Liver (tissue), 9 donors: Measurements from ENCODE around the gene TNXB. TPM values are rescaled to one million over a fixed set of nuclear protein-coding genes. Genes with fewer than 3 reads are reported as not detected.
"Not testable (repeated sequence)": the region's sequence is repeated elsewhere in the genome, so short reads cannot be mapped to it uniquely, and the experiment has no call there.

ENCODE experiments used
- DNase-seq: peaks from one replicate; pipeline ENCODE4 v3.0.0-alpha.2; 2017; ENCODE audit warnings: low spot score
- H3K27ac ChIP-seq, 2 donors: one replicate each; pipeline ENCODE4 v1.7.0; 2013; ENCODE audit warnings: inconsistent platforms in 2 of 2, low read length in 2 of 2, control low read depth in 1 of 2, low read depth in 1 of 2, mild to moderate bottlenecking in 1 of 2
- H3K27me3 ChIP-seq, 4 donors: one replicate each; pipeline versions ENCODE4 v1.6.1 to v1.7.0; 2013; ENCODE audit warnings: low read length in 3 of 4, inconsistent platforms in 1 of 4, mild to moderate bottlenecking in 1 of 4, moderate library complexity in 1 of 4; ENCODE audit not compliant: control insufficient read depth in 4 of 4, insufficient read depth in 4 of 4
- H3K36me3 ChIP-seq, 4 donors: one replicate each; pipeline versions ENCODE4 v1.6.1 to v1.7.0; 2013; ENCODE audit warnings: low read length in 3 of 4, mild to moderate bottlenecking in 3 of 4, low read depth in 1 of 4, moderate library complexity in 1 of 4; ENCODE audit not compliant: control insufficient read depth in 4 of 4, insufficient read depth in 3 of 4
- H3K4me1 ChIP-seq, 4 donors: one replicate each; pipeline versions ENCODE4 v1.6.1 to v1.7.0; 2013; ENCODE audit warnings: low read length in 3 of 4, mild to moderate bottlenecking in 3 of 4, moderate library complexity in 1 of 4; ENCODE audit not compliant: control insufficient read depth in 4 of 4, insufficient read depth in 4 of 4
- H3K4me3 ChIP-seq, 3 donors: one replicate each; pipeline versions ENCODE4 v1.6.1 to v1.7.0; 2013; ENCODE audit warnings: low read length in 3 of 3, control low read depth in 1 of 3, low read depth in 1 of 3, mild to moderate bottlenecking in 1 of 3
- H3K9ac ChIP-seq, 2 donors: one replicate each; pipeline ENCODE4 v1.7.0; 2013; ENCODE audit warnings: low read length in 2 of 2, mild to moderate bottlenecking in 2 of 2, moderate library complexity in 2 of 2, control low read depth in 1 of 2, low read depth in 1 of 2
- H3K9me3 ChIP-seq, 4 donors: one replicate each; pipeline versions ENCODE4 v1.6.1 to v1.7.0; 2013; ENCODE audit warnings: low read length in 3 of 4; ENCODE audit not compliant: control insufficient read depth in 4 of 4
- FOXA1 ChIP-seq: IDR thresholded peaks from 2 replicates; pipeline ENCODE4 v1.6.1; 2016; ENCODE audit warnings: antibody characterized with exemption
- FOXA2 ChIP-seq: IDR thresholded peaks from 2 replicates; pipeline ENCODE4 v1.6.1; 2016; ENCODE audit warnings: antibody characterized with exemption
- GABPA ChIP-seq, 2 donors: IDR thresholded peaks in 1 of 2; conservative IDR thresholded peaks in 1 of 2; 2 replicates each; pipeline ENCODE4 v1.6.1; 2016; ENCODE audit warnings: antibody characterized with exemption in 2 of 2, mild to moderate bottlenecking in 1 of 2, moderate library complexity in 1 of 2
- HNF4A ChIP-seq, 2 donors: conservative IDR thresholded peaks; 2 replicates each; pipeline ENCODE4 v1.6.1; 2016; ENCODE audit warnings: antibody characterized with exemption in 2 of 2, mild to moderate bottlenecking in 2 of 2
- HNF4G ChIP-seq: IDR thresholded peaks from 2 replicates; pipeline ENCODE4 v1.6.1; 2016; ENCODE audit warnings: antibody characterized with exemption
- JUND ChIP-seq, 2 donors: IDR thresholded peaks; 2 replicates each; pipeline ENCODE4 v1.6.1; 2016; ENCODE audit warnings: antibody characterized with exemption in 2 of 2
- NR2F2 ChIP-seq: IDR thresholded peaks from 2 replicates; pipeline ENCODE4 v1.6.1; 2016; ENCODE audit warnings: antibody characterized with exemption
- RAD21 ChIP-seq, 2 donors: IDR thresholded peaks; 2 replicates each; pipeline ENCODE4 v1.6.1; 2016; ENCODE audit warnings: antibody characterized with exemption in 2 of 2, mild to moderate bottlenecking in 2 of 2
- RXRA ChIP-seq, 2 donors: IDR thresholded peaks; 2 replicates each; pipeline ENCODE4 v1.6.1; 2017 to 2018; ENCODE audit warnings: antibody characterized with exemption in 2 of 2, mild to moderate bottlenecking in 1 of 2
- SP1 ChIP-seq: IDR thresholded peaks from 2 replicates; pipeline ENCODE4 v1.6.1; 2018; ENCODE audit warnings: antibody characterized with exemption, mild to moderate bottlenecking
- TAF1 ChIP-seq: conservative IDR thresholded peaks from 2 replicates; pipeline ENCODE4 v1.6.1; 2016; ENCODE audit warnings: antibody characterized with exemption, mild to moderate bottlenecking
- YY1 ChIP-seq: IDR thresholded peaks from 2 replicates; pipeline ENCODE4 v1.6.1; 2016; ENCODE audit warnings: antibody characterized with exemption, mild to moderate bottlenecking
- WGBS: extraction: QIAGEN DNeasy Blood & Tissue Kit; methylation state at CpG from one replicate; pipeline ENCODE4 v1.1.7; 2013; 5-methylcytosine and 5-hydroxymethylcytosine counted together
- polyA plus RNA-seq, 2 donors: library from polyadenylated mRNA; stranded (reverse) in 1 of 2; unstranded in 1 of 2; fragments of 200-250 nt in 1 of 2; fragments of >200 nt in 1 of 2; fragmentation: Nextera tagmentation in 1 of 2; extraction: Ambion mirVana in 1 of 2; gene quantifications; one replicate each; pipeline versions ENCODE4 v1.2.1 to v1.2.3, GENCODE V29; 2013 to 2015
- total RNA-seq, 2 donors: library from RNA; depleted of rRNA; stranded (reverse); fragments of >200 nt; gene quantifications; one replicate each; pipeline ENCODE4 v1.2.3, GENCODE V29; 2014
- TF ChIP-seq, protein P1 (sequence below): IDR thresholded peaks from 2 replicates; pipeline ENCODE4 v1.6.1; 2016; ENCODE audit warnings: antibody characterized with exemption
- TF ChIP-seq, protein P2 (sequence below): IDR thresholded peaks from 2 replicates; pipeline ENCODE4 v1.6.1; 2016; ENCODE audit warnings: antibody characterized with exemption
- TF ChIP-seq, protein P3 (sequence below): fragments of 150-350 bp; IDR thresholded peaks from 2 replicates; pipeline ENCODE4 v1.5.1; 2017; ENCODE audit warnings: improper control_type of control experiment, low read depth, low read length; ENCODE audit not compliant: missing input control
- donor health status: healthy.
- donor health status: healthy.
- donor health status: healthy.
- donor health status: healthy.
- donor health status: healthy.

TNXB gene
- total and polyA plus RNA-seq, 4 donors: 3.0 to 17.1 (median 5.6) TPM

DNA sequence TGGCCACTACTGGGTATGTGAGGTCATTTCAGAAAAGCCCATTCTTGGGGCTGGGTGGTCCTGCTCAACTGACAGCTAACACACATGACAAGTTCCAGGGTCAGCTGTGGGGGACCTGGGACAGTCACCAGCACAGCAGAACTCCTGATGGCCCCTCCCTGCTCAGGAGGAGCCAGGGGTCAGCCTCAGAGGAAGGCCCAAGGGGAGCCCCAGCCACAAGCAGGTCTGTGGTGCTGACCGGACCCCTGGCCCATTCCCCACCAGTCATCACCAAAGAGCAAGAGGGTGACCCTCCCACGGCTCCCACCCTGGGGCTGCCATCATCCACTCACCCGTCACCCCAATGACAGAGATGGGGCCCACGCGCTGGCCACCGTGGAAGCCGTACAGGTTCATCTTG lies 52.9 kb downstream of the TNXB start:
- no peak overlapping the region for H3K4me3 ChIP-seq
- TF ChIP-seq, protein P1, sequence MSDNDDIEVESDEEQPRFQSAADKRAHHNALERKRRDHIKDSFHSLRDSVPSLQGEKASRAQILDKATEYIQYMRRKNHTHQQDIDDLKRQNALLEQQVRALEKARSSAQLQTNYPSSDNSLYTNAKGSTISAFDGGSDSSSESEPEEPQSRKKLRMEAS: no peak
- TF ChIP-seq HNF4A (conservative IDR thresholded peaks at IDR 0.05): no peak
- no peak for TF ChIP-seq JUND (IDR thresholded peaks at IDR 0.05)
- TF ChIP-seq TAF1: no peak
- TF ChIP-seq, protein P2, sequence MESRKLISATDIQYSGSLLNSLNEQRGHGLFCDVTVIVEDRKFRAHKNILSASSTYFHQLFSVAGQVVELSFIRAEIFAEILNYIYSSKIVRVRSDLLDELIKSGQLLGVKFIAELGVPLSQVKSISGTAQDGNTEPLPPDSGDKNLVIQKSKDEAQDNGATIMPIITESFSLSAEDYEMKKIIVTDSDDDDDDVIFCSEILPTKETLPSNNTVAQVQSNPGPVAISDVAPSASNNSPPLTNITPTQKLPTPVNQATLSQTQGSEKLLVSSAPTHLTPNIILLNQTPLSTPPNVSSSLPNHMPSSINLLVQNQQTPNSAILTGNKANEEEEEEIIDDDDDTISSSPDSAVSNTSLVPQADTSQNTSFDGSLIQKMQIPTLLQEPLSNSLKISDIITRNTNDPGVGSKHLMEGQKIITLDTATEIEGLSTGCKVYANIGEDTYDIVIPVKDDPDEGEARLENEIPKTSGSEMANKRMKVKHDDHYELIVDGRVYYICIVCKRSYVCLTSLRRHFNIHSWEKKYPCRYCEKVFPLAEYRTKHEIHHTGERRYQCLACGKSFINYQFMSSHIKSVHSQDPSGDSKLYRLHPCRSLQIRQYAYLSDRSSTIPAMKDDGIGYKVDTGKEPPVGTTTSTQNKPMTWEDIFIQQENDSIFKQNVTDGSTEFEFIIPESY: no peak
- TF ChIP-seq FOXA1: no peak
- no peak for TF ChIP-seq RXRA (IDR thresholded peaks at IDR 0.05)
- TF ChIP-seq YY1: no peak
- no peak for TF ChIP-seq HNF4G
- no peak for TF ChIP-seq FOXA2
- TF ChIP-seq, protein P3, sequence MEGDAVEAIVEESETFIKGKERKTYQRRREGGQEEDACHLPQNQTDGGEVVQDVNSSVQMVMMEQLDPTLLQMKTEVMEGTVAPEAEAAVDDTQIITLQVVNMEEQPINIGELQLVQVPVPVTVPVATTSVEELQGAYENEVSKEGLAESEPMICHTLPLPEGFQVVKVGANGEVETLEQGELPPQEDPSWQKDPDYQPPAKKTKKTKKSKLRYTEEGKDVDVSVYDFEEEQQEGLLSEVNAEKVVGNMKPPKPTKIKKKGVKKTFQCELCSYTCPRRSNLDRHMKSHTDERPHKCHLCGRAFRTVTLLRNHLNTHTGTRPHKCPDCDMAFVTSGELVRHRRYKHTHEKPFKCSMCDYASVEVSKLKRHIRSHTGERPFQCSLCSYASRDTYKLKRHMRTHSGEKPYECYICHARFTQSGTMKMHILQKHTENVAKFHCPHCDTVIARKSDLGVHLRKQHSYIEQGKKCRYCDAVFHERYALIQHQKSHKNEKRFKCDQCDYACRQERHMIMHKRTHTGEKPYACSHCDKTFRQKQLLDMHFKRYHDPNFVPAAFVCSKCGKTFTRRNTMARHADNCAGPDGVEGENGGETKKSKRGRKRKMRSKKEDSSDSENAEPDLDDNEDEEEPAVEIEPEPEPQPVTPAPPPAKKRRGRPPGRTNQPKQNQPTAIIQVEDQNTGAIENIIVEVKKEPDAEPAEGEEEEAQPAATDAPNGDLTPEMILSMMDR: no peak
- no peak for TF ChIP-seq GABPA (IDR thresholded peaks at IDR 0.05 in 1 of 2, conservative IDR thresholded peaks at IDR 0.05 in 1 of 2)
- TF ChIP-seq NR2F2: no peak
- TF ChIP-seq RAD21 (IDR thresholded peaks at IDR 0.05): no peak
- no peak for TF ChIP-seq SP1

DNA sequence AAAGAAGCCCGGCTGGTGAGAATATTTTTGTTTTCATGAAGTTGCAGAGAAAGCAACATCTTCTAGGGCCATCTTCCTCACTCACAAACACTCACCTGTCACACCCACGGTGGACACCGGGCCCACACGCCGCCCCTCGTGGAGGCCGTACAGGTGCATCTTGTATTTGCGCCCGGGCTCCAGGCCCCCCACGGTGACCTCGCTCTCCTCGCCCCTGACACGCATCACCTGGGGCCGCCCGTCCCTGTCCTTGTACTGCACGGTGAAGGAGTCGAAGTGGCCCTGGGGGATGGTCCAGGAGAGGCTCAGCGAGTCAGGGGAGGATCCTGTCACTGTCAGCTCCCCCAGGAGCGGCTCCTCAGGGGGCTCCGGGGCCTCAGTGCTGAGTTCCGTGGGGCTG lies 53.4 kb downstream of the TNXB start:
- 94% methylated on average over 21 of the region's 21 CpGs for WGBS
- not testable (repeated sequence) for H3K4me1 ChIP-seq, H3K9ac ChIP-seq, H3K27me3 ChIP-seq, DNase-seq, H3K9me3 ChIP-seq, H3K4me3 ChIP-seq, H3K36me3 ChIP-seq, H3K27ac ChIP-seq

More for the DNA sequence above, 52.9 kb downstream of the TNXB start:
- Histone ChIP-seq H3K9me3 (no peaks in the 10 kb centered on the region), H3K36me3 (no peaks in the 10 kb centered on the region), H3K9ac (no peak overlapping the region), H3K4me1 (no peaks in the 10 kb centered on the region), H3K27me3 (no peaks in the 10 kb centered on the region), H3K27ac (no peak overlapping the region)
- WGBS: 97% methylated on average over 7 of the region's 7 CpGs
- no peak for DNase-seq

DNA sequence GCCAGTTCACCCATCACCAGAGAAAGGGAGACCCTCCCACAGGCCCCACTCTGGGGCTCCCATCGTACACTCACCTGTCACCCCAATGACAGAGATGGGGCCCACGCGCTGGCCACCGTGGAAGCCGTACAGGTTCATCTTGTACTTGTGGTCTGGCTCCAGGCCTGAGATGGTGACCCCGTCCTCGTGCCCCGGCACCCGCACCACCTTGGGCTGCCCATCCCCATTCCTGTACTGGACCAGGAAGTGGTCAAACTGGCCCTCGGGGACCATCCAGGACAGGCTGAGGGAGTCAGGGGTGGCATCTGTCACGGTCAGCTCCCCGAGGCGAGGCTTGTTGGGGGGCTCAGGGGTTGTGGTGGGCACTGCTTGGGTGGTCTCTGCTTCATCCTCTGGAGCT lies 55.8 kb downstream of the TNXB start:
- H3K4me3 ChIP-seq, H3K27me3 ChIP-seq, DNase-seq, H3K27ac ChIP-seq, H3K36me3 ChIP-seq, H3K9me3 ChIP-seq, H3K9ac ChIP-seq, H3K4me1 ChIP-seq: not testable (repeated sequence)
- 93% methylated on average over 13 of the region's 13 CpGs for WGBS

DNA sequence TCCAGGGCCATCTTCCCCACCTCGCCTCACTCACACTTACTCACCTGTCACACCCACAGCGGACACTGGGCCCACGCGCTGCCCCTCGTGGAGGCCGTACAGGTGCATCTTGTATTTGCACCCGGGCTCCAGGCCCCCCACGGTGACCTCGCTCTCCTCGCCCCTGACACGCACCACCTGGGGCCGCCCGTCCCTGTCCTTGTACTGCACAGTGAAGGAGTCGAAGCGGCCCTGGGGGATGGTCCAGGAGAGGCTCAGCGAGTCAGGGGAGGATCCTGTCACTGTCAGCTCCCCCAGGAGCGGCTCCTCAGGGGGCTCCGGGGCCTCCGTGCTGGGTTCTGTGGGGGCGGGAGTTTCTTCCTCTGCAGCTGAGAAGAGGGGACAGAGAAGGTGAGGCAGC lies 56.5 kb downstream of the TNXB start:
- not testable (repeated sequence) for H3K9ac ChIP-seq, DNase-seq

More for the DNA sequence above, 56.5 kb downstream of the TNXB start:
- not testable (repeated sequence) for H3K36me3 ChIP-seq, H3K27me3 ChIP-seq, H3K4me3 ChIP-seq, H3K4me1 ChIP-seq, H3K9me3 ChIP-seq, H3K27ac ChIP-seq
- WGBS: 86% methylated on average over 20 of the region's 20 CpGs
